Ovary (tissue), 3 donors: ENCODE results near the gene RNF123.

Experiments used
- CTCF ChIP-seq, 3 donors: fragments of 450-650 bp in 2 of 3; fragments of 200-600 bp in 1 of 3; IDR thresholded peaks; one replicate each; pipeline versions ENCODE4 v1.5.1 to v1.8.0; 2016 to 2022; ENCODE audit warnings: antibody characterized with exemption in 3 of 3, mild to moderate bottlenecking in 1 of 3
- EP300 ChIP-seq: sonication (generic); formaldehyde crosslinking; IDR thresholded peaks from one replicate; pipeline ENCODE4 v1.6.1; 2017; ENCODE audit warnings: antibody characterized with exemption
- POLR2A ChIP-seq: fragments of 450-650 bp; IDR thresholded peaks from one replicate; pipeline ENCODE4 v1.6.1; 2017; ENCODE audit warnings: antibody characterized with exemption, mild to moderate bottlenecking, moderate library complexity
- donor health status: DM: no; HTN: no; CAD: no.

DNA sequence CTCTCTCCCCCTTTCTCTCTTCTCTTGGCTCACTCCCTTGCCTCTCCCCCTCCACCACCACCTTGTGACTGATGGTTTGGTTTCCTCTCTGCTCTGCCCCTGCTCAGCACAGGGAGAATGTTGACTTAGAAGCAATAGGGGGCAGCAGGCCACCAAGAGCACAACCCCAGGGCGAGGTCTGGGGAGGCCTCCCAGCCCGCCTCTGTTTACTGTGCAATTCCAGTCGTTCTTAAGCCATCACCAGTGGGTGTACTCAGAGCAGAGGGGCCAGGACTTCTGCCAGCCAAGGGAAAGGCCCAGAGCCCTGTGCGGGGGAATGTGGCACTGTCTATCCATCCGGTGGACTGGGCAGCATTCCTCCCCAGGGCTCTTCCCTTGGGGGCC is 21.0 kb upstream of the RNF123 start:
- TF ChIP-seq CTCF (IDR thresholded peaks at IDR 0.05), result no peak
- TF ChIP-seq POLR2A, result no peak
- TF ChIP-seq EP300, result no peak
